Vagina (tissue), 2 donors: ENCODE results near the gene CRABP1.

Experiments used
- POLR2A ChIP-seq, 2 donors: fragments of 450-650 bp; IDR thresholded peaks; one replicate each; pipeline ENCODE4 v1.6.1; 2017; ENCODE audit warnings: antibody characterized with exemption in 2 of 2, mild to moderate bottlenecking in 2 of 2, moderate library complexity in 2 of 2
- TF ChIP-seq, protein P1 (sequence below), 3 experiments: fragments of 450-650 bp in 2 of 3; fragments of 200-600 bp in 1 of 3; sonication (generic) in 1 of 3; IDR thresholded peaks; one replicate each; pipeline ENCODE4 v1.5.1; 2017 to 2019; ENCODE audit warnings: antibody characterized with exemption in 3 of 3, mild to moderate bottlenecking in 2 of 3, moderate library complexity in 2 of 3

DNA sequence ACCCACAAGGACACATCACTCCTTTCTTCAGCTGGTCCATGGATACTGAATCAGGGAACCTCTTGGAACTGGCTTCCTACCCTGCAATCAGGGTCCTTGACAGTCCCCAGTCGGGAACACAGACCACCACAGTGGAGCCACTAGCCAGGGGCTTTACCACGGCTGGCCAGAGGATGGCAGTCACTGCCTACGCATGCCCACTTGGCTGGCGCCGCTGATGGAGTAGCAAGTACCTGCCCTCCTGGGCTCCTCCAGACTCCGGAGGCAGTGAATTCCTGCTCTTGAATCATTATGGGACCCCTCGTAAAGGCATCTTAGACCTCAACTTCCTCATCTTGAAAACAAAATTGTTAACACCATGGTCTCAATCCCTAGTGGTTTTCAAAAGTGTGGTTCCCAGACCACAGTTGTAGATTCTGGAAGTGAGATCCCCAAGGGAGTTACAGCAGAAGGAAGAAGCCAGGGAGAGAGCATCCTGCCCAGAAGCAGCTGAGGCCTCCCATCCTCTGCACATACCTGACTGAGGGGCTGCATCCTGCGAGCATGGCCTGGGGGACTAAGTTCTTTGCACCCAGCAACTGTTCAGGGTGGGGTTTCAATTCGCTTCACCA is 31.6 kb upstream of the CRABP1 start:
- TF ChIP-seq POLR2A (IDR thresholded peaks at IDR 0.05): no peak
- TF ChIP-seq, protein P1, sequence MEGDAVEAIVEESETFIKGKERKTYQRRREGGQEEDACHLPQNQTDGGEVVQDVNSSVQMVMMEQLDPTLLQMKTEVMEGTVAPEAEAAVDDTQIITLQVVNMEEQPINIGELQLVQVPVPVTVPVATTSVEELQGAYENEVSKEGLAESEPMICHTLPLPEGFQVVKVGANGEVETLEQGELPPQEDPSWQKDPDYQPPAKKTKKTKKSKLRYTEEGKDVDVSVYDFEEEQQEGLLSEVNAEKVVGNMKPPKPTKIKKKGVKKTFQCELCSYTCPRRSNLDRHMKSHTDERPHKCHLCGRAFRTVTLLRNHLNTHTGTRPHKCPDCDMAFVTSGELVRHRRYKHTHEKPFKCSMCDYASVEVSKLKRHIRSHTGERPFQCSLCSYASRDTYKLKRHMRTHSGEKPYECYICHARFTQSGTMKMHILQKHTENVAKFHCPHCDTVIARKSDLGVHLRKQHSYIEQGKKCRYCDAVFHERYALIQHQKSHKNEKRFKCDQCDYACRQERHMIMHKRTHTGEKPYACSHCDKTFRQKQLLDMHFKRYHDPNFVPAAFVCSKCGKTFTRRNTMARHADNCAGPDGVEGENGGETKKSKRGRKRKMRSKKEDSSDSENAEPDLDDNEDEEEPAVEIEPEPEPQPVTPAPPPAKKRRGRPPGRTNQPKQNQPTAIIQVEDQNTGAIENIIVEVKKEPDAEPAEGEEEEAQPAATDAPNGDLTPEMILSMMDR (IDR thresholded peaks at IDR 0.05): peak; percentile 14 to 76 (median 44)
